HL-60 (cell line): ENCODE measurements around the gene NTHL1.

Source experiments
- DNase-seq, 2 experiments: peaks; one replicate each; pipeline ENCODE4 v3.0.0-alpha.2; 2010 to 2020; ENCODE audit warnings: low read depth in 1 of 2, low spot score in 1 of 2
- H3K27ac ChIP-seq: fragments of 250-450 bp; sonication (Bioruptor Pico); replicated peaks from 2 replicates; pipeline ENCODE4 v1.5.1; 2020; ENCODE audit warnings: mild to moderate bottlenecking, moderate library complexity
- H3K27me3 ChIP-seq: fragments of 250-450 bp; sonication (Bioruptor Pico); 2 replicates; pipeline ENCODE4 v1.5.1; 2021; ENCODE audit warnings: mild to moderate bottlenecking, moderate library complexity; ENCODE audit not compliant: insufficient read depth, poor library complexity, severe bottlenecking
- H3K4me3 ChIP-seq: replicated peaks from 2 replicates; pipeline ENCODE4 v1.5.1; 2011; ENCODE audit warnings: mild to moderate bottlenecking, control low read depth, low read length; ENCODE audit not compliant: insufficient read depth
- GABPA ChIP-seq: IDR thresholded peaks from 2 replicates; pipeline ENCODE4 v1.6.1; 2012; ENCODE audit warnings: low read depth
- POLR2AphosphoS5 ChIP-seq: IDR thresholded peaks from 2 replicates; pipeline ENCODE4 v1.6.1; 2012; ENCODE audit warnings: low read depth
- REST ChIP-seq: IDR thresholded peaks from 2 replicates; pipeline ENCODE4 v1.6.1; 2012; ENCODE audit warnings: low read depth; ENCODE audit not compliant: insufficient replicate concordance
- SPI1 ChIP-seq: IDR thresholded peaks from 2 replicates; pipeline ENCODE4 v1.6.1; 2012; ENCODE audit warnings: low read depth, mild to moderate bottlenecking, borderline replicate concordance
- TF ChIP-seq, protein P1 (sequence below): IDR thresholded peaks from one replicate; pipeline ENCODE4 v1.5.1; 2011; ENCODE audit warnings: low read length, control low read depth, inconsistent platforms; ENCODE audit not compliant: insufficient read depth

NTHL1 gene

GRCh38 chr16:2042986-2043666 lies 4.5 kb downstream of the NTHL1 start:
- no peak overlapping the region for H3K27ac ChIP-seq
- TF ChIP-seq GABPA (no peak), POLR2AphosphoS5 (no peak), REST (no peak)
- TF ChIP-seq, protein P1, sequence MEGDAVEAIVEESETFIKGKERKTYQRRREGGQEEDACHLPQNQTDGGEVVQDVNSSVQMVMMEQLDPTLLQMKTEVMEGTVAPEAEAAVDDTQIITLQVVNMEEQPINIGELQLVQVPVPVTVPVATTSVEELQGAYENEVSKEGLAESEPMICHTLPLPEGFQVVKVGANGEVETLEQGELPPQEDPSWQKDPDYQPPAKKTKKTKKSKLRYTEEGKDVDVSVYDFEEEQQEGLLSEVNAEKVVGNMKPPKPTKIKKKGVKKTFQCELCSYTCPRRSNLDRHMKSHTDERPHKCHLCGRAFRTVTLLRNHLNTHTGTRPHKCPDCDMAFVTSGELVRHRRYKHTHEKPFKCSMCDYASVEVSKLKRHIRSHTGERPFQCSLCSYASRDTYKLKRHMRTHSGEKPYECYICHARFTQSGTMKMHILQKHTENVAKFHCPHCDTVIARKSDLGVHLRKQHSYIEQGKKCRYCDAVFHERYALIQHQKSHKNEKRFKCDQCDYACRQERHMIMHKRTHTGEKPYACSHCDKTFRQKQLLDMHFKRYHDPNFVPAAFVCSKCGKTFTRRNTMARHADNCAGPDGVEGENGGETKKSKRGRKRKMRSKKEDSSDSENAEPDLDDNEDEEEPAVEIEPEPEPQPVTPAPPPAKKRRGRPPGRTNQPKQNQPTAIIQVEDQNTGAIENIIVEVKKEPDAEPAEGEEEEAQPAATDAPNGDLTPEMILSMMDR, result no peak
- DNase-seq, result no peak
- H3K4me3 ChIP-seq, result no peak overlapping the region
- H3K27me3 ChIP-seq, result no peaks in the 10 kb centered on the region

- DNase-seq, result no peak
- Histone ChIP-seq H3K4me3 (no peak overlapping the region), H3K27me3 (no peaks in the 10 kb centered on the region), H3K27ac (no peak overlapping the region)
- TF ChIP-seq REST, result no peak
- TF ChIP-seq, protein P1, result no peak
- TF ChIP-seq GABPA, result no peak
- no peak for TF ChIP-seq SPI1
- TF ChIP-seq POLR2AphosphoS5, result no peak
Observed at GRCh38 chr16:2042171-2042985, 5.3 kb downstream of the NTHL1 start.

DNA sequence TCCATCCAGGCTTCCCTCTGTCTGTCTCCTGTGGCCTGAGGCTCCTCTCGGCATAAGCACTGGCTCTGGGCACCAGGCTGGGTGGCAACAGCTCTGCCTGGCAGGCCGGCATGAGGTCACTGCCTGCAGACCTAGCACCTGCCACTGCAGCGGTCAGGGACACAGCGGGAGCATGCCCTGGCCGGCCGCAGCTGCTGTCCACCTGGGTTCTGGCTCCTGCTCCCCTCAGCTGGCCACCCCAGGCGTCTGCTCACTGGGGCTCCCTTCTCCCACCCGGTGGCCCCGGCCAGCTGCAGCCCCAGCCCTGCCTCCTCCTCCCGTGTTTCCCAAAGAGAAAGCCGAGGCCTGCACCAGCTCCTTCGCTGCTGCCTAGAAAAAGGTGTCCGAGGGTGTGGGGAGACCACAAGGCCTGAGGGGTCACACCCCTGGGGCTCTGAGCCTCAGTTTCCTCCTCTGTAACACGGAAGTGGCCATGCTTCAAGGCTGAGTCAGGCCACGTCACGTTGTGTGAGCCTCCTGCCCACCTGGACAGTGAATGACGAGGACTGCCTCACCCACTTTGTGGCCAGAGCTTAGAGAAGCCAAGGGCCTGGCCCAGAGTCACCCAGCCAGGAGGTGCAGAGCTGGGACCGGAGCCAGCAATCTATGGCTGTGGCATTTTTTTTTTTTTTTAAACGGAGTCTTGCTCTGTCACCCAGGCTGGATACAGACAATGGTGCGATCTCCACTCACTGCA lies 6.7 kb downstream of the NTHL1 start:
- TF ChIP-seq REST, result no peak
- Histone ChIP-seq H3K4me3 (no peak overlapping the region), H3K27me3 (no peaks in the 10 kb centered on the region), H3K27ac (no peak overlapping the region)
- DNase-seq, result no peak
